B cell (primary cell): ENCODE data around the gene COL2A1.

Experiments used
- EZH2 ChIP-seq: IDR thresholded peaks from 2 replicates; pipeline ENCODE4 v1.6.1; 2012; ENCODE audit warnings: borderline replicate concordance, low read depth, mild to moderate bottlenecking, moderate library complexity, low read length; ENCODE audit not compliant: insufficient read depth, poor library complexity, severe bottlenecking
- TF ChIP-seq, protein P1 (sequence below): fragments of 200-600 bp; IDR thresholded peaks from one replicate; pipeline ENCODE4 v1.8.0; 2022; ENCODE audit warnings: antibody characterized with exemption, mild to moderate bottlenecking

DNA sequence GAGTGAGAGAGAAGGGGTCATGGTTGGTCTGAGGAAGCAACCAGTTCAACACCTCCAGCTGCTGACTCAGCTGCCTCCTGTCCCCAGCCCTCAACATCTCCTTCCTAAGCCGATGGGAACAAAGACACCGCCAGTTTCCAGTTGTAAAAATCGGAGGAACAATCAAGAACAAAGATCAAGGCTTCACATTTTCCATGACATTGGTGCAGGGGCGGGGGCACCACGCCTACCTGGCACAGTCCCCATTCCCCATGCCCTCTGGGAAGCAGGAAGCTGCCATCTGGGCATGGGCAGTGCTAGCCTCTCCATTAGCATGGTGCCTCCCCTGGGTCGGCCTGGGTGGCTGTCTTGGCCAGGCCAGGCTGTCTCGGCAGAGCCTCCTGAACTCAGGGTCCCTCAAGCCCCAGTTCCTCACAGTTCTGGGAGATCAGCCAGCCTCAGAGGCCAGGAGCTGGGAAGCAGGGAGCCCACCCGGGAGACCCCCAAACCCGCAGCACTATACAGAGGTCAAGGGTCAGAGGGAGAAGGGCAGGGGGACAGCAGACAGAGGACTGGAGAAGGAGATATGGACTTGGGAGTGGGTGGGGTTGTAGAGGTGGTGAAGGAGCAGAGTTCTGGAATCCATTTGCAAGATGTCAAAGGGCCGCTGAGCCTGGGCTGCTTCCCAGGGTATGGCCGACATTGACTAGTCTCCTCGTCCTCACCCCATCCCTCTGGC, 60.5 kb downstream of the COL2A1 start:
- TF ChIP-seq, protein P1, sequence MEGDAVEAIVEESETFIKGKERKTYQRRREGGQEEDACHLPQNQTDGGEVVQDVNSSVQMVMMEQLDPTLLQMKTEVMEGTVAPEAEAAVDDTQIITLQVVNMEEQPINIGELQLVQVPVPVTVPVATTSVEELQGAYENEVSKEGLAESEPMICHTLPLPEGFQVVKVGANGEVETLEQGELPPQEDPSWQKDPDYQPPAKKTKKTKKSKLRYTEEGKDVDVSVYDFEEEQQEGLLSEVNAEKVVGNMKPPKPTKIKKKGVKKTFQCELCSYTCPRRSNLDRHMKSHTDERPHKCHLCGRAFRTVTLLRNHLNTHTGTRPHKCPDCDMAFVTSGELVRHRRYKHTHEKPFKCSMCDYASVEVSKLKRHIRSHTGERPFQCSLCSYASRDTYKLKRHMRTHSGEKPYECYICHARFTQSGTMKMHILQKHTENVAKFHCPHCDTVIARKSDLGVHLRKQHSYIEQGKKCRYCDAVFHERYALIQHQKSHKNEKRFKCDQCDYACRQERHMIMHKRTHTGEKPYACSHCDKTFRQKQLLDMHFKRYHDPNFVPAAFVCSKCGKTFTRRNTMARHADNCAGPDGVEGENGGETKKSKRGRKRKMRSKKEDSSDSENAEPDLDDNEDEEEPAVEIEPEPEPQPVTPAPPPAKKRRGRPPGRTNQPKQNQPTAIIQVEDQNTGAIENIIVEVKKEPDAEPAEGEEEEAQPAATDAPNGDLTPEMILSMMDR, result no peak
- no peak for TF ChIP-seq EZH2
